Activated naive CD4-positive, alpha-beta T cell treated with anti-CD3 and anti-CD28 coated beads for 36 hours (primary cell): Measurements from ENCODE around the gene ME3. TPM values are rescaled to one million over a fixed set of nuclear protein-coding genes. Genes with fewer than 3 reads are reported as not detected.

Experiments
- CTCF ChIA-PET: fragments of 350-600 bp; sonication (Branson Sonifier 250); formaldehyde crosslinking; loops from one replicate; lab custom pipeline; 2021; ENCODE audit warnings: antibody characterized with exemption; lab: Charles Lee
- DNase-seq: peaks from one replicate; pipeline ENCODE4 v3.0.0-alpha.2; 2020
- H3K27ac Mint-ChIP-seq: one replicate; pipeline ENCODE4 v1.8.0; 2021; ENCODE audit warnings: mild to moderate bottlenecking, mixed read lengths
- H3K27me3 Mint-ChIP-seq: one replicate; pipeline ENCODE4 v1.8.0; 2021; ENCODE audit warnings: low read depth, mixed read lengths
- H3K36me3 Mint-ChIP-seq: one replicate; pipeline ENCODE4 v1.8.0; 2021; ENCODE audit warnings: low read depth, mixed read lengths
- H3K4me1 Mint-ChIP-seq: one replicate; pipeline ENCODE4 v1.8.0; 2021; ENCODE audit warnings: low read depth, mixed read lengths
- H3K4me3 Mint-ChIP-seq: one replicate; pipeline ENCODE4 v1.8.0; 2021; ENCODE audit warnings: mild to moderate bottlenecking, moderate library complexity, mixed read lengths
- H3K9me3 Mint-ChIP-seq: one replicate; pipeline ENCODE4 v1.8.0; 2021; ENCODE audit warnings: mixed read lengths
- intact Hi-C: fragments of 100-400 bp; cut with micrococcal nuclease; formaldehyde crosslinking; loops from one replicate; pipeline ENCODE4 v1.15.1; 2023
- total RNA-seq, 2 experiments: library from RNA; stranded (reverse); gene quantifications; one replicate each; pipeline ENCODE4 v1.2.3, GENCODE V29; 2021

ME3 gene
- total RNA-seq, 2 experiments from 2014 or later = 6.0 to 6.7 TPM

GRCh38 chr11:86687185-86687778, 14.9 kb upstream of the ME3 start:
- no peak for DNase-seq
- Mint-ChIP-seq H3K4me1 (peaks cover 27% of the 10 kb centered on the region), H3K27ac (peak overlapping the region; percentile 90), H3K9me3 (no peaks in the 10 kb centered on the region), H3K27me3 (peaks cover 4% of the 10 kb centered on the region), H3K36me3 (no peaks in the 10 kb centered on the region), H3K4me3 (no peak overlapping the region)
- intact Hi-C loops = loop anchor here (1.0 to 10.0 kb wide), 5 partner anchors 56 to 740 kb away; partner anchors contain the start of gene TMEM135
- CTCF ChIA-PET = interaction anchor here (0.5 to 1.3 kb wide), 4 partner anchors 23 to 400 kb away, joined by 3 to 7 read pairs (median 3); no protein-coding TSS in a partner anchor

DNA sequence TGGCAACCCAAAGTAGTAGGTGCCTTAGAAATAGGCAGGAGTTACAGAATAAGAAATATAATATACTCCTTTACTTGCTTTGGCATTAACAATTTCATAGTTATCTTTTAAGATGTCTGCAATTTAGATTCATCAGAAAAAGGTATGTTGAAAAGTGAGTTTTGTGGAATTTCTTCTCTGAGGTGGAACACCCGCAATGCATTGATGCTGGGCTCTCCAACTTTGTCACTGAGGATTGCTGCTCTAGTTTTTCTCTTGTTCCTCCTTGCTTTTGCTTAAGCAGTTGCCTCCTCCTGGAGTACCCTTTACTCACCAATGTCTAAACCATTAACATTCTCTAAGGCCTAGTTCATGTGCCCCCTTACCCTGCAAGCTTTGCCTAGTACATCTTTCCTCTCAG, 14.1 kb upstream of the ME3 start:
- DNase-seq = no peak
- no peak overlapping the region for H3K27ac Mint-ChIP-seq
- H3K4me1 Mint-ChIP-seq = peaks cover 27% of the 10 kb centered on the region
- no peaks in the 10 kb centered on the region for H3K36me3 Mint-ChIP-seq
- intact Hi-C loops = loop anchor here (2.0 to 10.0 kb wide), 4 partner anchors 176 to 739 kb away; partner anchors contain the start of gene TMEM135
- no peaks in the 10 kb centered on the region for H3K9me3 Mint-ChIP-seq
- peaks cover 4% of the 10 kb centered on the region for H3K27me3 Mint-ChIP-seq
- H3K4me3 Mint-ChIP-seq = no peak overlapping the region
- CTCF ChIA-PET = interaction anchor here (1.3 kb wide), 1 partner anchor 399 kb away, joined by 7 read pairs; no protein-coding TSS in a partner anchor

DNA sequence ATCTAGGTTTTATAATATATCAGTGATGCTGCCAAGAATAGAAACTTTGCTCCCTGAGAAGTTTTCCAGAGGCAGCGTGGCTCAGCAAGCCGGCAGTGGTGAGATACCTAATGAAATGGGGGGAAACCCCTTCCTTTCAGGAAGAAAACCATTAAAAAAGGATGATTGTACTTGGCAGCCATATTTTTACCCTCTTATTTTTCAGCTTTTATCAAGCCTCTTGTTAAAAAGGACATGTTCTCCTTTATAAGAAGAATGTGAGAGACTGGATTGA, 9.0 kb upstream of the ME3 start:
- CTCF ChIA-PET = interaction anchor here (0.6 kb wide), 1 partner anchor 822 kb away, joined by 4 read pairs; no protein-coding TSS in a partner anchor
- intact Hi-C loops = loop anchor here (10.0 kb wide), 1 partner anchor 457 kb away; no protein-coding TSS in a partner anchor
- no peak overlapping the region for H3K27ac Mint-ChIP-seq
- DNase-seq = no peak
- H3K4me1 Mint-ChIP-seq = no peaks in the 10 kb centered on the region
- H3K27me3 Mint-ChIP-seq = peaks cover 6% of the 10 kb centered on the region
- no peak overlapping the region for H3K4me3 Mint-ChIP-seq
- no peaks in the 10 kb centered on the region for H3K9me3 Mint-ChIP-seq
- H3K36me3 Mint-ChIP-seq = no peaks in the 10 kb centered on the region

DNA sequence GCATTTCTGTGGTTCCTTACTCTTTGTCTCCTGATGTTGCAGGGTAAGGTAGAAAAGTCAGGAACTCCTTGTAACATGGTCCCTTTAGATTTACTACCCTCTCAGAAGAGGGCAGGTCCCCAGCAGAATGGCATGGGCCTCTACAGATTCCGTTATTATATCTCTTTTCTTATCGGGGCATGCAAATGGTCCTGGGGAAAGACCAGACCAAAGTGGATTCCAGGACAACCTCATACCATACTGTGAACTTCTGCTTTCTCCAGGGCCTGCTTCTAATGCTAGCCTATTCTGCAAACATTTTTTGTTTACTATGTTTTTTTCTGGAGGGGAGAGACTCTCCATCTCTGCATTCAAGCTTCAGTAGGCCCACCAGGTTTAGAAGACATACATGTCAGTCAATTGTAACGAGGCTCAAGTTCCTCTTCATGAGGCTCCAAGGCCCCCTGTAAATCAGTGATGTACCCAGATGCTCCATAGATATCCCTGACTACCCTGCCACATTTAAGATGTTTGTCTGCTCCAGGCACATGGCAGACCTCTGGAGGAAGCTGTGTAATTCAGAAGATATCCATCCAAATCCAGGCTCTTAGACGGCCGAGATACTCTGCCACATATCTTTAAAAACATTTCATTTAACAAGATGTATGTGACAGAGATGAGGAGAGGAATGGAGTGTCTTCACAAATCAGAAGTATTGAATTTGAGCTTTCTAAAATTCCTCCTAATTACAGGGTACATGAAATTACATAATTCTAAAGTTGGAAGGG, 8.5 kb upstream of the ME3 start:
- no peak for DNase-seq
- H3K27ac Mint-ChIP-seq = no peak overlapping the region
- peaks cover 6% of the 10 kb centered on the region for H3K27me3 Mint-ChIP-seq
- no peaks in the 10 kb centered on the region for H3K36me3 Mint-ChIP-seq
- no peaks in the 10 kb centered on the region for H3K9me3 Mint-ChIP-seq
- no peak overlapping the region for H3K4me3 Mint-ChIP-seq
- CTCF ChIA-PET = no interaction called here
- H3K4me1 Mint-ChIP-seq = no peaks in the 10 kb centered on the region
- intact Hi-C loops = loop anchor here (10.0 kb wide), 1 partner anchor 456 kb away; no protein-coding TSS in a partner anchor

DNA sequence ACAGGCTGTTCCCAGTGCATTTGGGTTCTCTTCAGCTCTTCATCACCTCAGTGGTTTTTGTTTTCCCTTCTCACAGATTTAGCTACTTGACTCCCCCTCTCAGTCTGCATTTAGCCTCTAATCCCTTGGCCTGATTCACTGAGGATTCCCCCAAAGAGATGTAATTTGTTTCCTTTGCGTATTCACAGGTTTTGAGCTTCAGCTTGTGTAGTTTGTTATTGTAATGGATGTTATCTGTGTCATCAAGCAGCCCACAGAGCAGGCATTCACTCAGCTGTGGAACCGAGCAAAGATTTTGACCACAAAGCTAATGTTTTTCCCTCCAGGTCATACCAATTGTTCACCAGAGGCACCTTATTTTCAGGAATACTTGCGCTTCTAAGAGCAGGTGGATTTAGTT, 6.4 kb upstream of the ME3 start:
- H3K27ac Mint-ChIP-seq = no peak overlapping the region
- no peak for DNase-seq
- intact Hi-C loops = loop anchor here (10.0 kb wide), 2 partner anchors 824 to 924 kb away; partner anchors contain the start of gene CCDC83
- no peaks in the 10 kb centered on the region for H3K36me3 Mint-ChIP-seq
- no peaks in the 10 kb centered on the region for H3K4me1 Mint-ChIP-seq
- H3K9me3 Mint-ChIP-seq = no peaks in the 10 kb centered on the region
- H3K27me3 Mint-ChIP-seq = peaks cover 6% of the 10 kb centered on the region
- CTCF ChIA-PET = interaction anchor here (1.1 kb wide), 1 partner anchor 71 kb away, joined by 3 read pairs; no protein-coding TSS in a partner anchor
- H3K4me3 Mint-ChIP-seq = no peak overlapping the region

DNA sequence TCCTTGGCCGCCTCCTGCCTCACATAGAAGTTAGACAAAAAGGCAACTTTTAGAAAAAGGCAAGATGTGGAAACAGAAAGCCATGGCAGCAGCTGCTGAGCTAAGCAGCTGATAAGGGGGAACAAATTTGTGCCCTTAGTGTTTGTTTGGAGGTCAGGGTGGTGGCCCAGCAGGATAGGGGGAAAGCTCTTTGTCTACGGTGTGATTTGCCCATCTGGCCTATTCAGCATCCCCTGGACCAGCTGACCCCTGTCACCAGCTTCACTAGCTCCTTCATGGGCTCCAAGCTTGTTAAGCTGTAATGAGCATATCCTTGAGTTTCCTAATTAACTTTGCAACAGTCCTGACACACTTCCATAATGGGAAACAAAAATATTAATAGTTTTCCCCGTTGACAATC, 5.9 kb upstream of the ME3 start:
- Mint-ChIP-seq H3K27ac (no peak overlapping the region), H3K36me3 (no peaks in the 10 kb centered on the region), H3K9me3 (no peaks in the 10 kb centered on the region), H3K4me1 (peaks cover under 1% of the 10 kb centered on the region), H3K4me3 (no peak overlapping the region), H3K27me3 (peaks cover 6% of the 10 kb centered on the region)
- no peak for DNase-seq
- CTCF ChIA-PET = interaction anchor here (1.1 kb wide), 1 partner anchor 71 kb away, joined by 3 read pairs; no protein-coding TSS in a partner anchor
- intact Hi-C loops = loop anchor here (10.0 kb wide), 2 partner anchors 823 to 923 kb away; partner anchors contain the start of gene CCDC83

DNA sequence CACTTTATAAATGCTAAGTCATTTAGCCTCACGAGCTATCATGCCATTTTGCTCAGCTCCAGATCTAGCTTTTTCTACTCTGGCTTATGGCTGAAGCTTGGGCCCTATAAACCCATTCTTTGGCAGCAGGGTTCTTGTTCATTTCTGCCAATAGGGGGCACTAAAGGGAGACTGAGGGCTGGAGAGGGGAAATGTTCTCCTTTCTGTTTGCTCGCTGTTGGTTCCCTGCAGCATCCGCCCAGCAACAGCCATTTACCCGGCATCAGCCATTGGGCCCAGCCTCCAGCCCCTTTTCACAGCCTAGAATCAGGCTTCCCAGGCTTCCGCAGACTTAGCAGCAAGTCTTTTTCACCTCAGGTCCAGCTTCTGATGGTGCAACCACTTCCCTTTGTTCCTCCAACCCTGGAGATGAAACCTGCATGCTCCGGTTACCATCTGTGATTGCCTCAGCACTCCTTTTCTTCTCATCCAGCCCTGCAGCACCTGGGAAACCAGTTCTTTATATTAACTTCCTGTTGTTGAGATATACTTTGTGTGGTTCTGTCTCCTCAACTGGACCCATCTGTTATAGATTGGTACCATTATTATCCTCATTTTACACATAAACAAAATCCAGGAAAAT, 4.2 kb upstream of the ME3 start:
- H3K4me3 Mint-ChIP-seq = no peak overlapping the region
- CTCF ChIA-PET = interaction anchor here (0.6 kb wide), 1 partner anchor 219 kb away, joined by 4 read pairs; no protein-coding TSS in a partner anchor
- H3K27ac Mint-ChIP-seq = no peak overlapping the region
- intact Hi-C loops = loop anchor here (1.0 to 10.0 kb wide), 3 partner anchors 142 to 922 kb away; partner anchors contain the start of gene CCDC83
- no peaks in the 10 kb centered on the region for H3K9me3 Mint-ChIP-seq
- peaks cover 5% of the 10 kb centered on the region for H3K27me3 Mint-ChIP-seq
- no peaks in the 10 kb centered on the region for H3K36me3 Mint-ChIP-seq
- peak; percentile 18 for DNase-seq
- H3K4me1 Mint-ChIP-seq = peaks cover 5% of the 10 kb centered on the region

DNA sequence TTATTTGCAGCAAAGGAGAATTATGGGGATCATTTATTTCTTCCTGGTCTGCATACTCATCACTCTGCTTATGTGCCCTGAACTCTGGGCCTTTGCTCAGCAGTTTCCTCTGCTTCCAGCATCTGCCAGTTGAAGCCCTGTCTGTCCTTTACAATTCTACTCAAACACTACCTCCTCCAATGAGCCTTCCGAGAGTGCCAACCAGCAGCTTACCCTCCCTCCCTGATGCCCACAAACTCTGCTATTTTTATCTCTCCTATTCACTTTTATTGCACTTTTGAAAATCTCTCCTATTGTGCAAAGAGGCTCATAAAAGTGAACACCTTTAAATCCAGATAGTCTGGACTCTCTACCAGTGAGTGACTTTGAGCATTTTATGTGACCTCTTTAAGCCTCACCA, 3.6 kb upstream of the ME3 start:
- intact Hi-C loops = loop anchor here (1.0 to 10.0 kb wide), 3 partner anchors 142 to 921 kb away; partner anchors contain the start of gene CCDC83
- no peak for DNase-seq
- CTCF ChIA-PET = interaction anchor here (0.6 kb wide), 1 partner anchor 218 kb away, joined by 4 read pairs; no protein-coding TSS in a partner anchor

GRCh38 chr11:86675017-86675416, 2.6 kb upstream of the ME3 start:
- no peaks in the 10 kb centered on the region for H3K36me3 Mint-ChIP-seq
- H3K27ac Mint-ChIP-seq = no peak overlapping the region
- CTCF ChIA-PET = no interaction called here
- peaks cover 6% of the 10 kb centered on the region for H3K27me3 Mint-ChIP-seq
- intact Hi-C loops = loop anchor here (10.0 kb wide), 2 partner anchors 820 to 920 kb away; partner anchors contain the start of gene CCDC83
- no peaks in the 10 kb centered on the region for H3K9me3 Mint-ChIP-seq
- H3K4me3 Mint-ChIP-seq = no peak overlapping the region
- DNase-seq = no peak
- H3K4me1 Mint-ChIP-seq = peaks cover 11% of the 10 kb centered on the region

More for the DNA sequence above, 3.6 kb upstream of the ME3 start:
- H3K27ac Mint-ChIP-seq = no peak overlapping the region
- H3K27me3 Mint-ChIP-seq = peaks cover 7% of the 10 kb centered on the region
- no peaks in the 10 kb centered on the region for H3K9me3 Mint-ChIP-seq
- peaks cover 10% of the 10 kb centered on the region for H3K4me1 Mint-ChIP-seq
- H3K36me3 Mint-ChIP-seq = no peaks in the 10 kb centered on the region
- no peak overlapping the region for H3K4me3 Mint-ChIP-seq

GRCh38 chr11:86673872-86674750, 1.7 kb upstream of the ME3 start:
- CTCF ChIA-PET = interaction anchor here (1.0 kb wide), 1 partner anchor 132 kb away, joined by 3 read pairs; no protein-coding TSS in a partner anchor

More at GRCh38 chr11:86673872-86674750, 1.7 kb upstream of the ME3 start:
- Mint-ChIP-seq H3K9me3 (no peaks in the 10 kb centered on the region), H3K27ac (no peak overlapping the region), H3K36me3 (peaks cover 4% of the 10 kb centered on the region), H3K27me3 (peaks cover 12% of the 10 kb centered on the region), H3K4me1 (peaks cover 20% of the 10 kb centered on the region), H3K4me3 (no peak overlapping the region)
- DNase-seq = no peak
- intact Hi-C loops = loop anchor here (2.0 to 10.0 kb wide), 3 partner anchors 217 to 919 kb away; partner anchors contain the start of gene CCDC83
